Keratinocyte (primary cell): ENCODE results near the gene ADAMTSL5. TPM values are rescaled to one million over a fixed set of nuclear protein-coding genes. Genes with fewer than 3 reads are reported as not detected.

Experiments
- DNase-seq: peaks from one replicate; pipeline ENCODE4 v3.0.0-alpha.2; 2011; ENCODE audit warnings: low read depth, missing footprints, low spot score
- FAIRE-seq: peaks from 2 replicates; lab custom pipeline; 2011; peaks lifted over from hg19 to GRCh38; lab: Jason Lieb, UNC
- H2AFZ ChIP-seq: 2 replicates; pipeline ENCODE4 v1.6.0; 2012; ENCODE audit warnings: low read length, control low read depth, inconsistent platforms; ENCODE audit not compliant: control insufficient read depth
- H3K27ac ChIP-seq: 2 replicates; pipeline ENCODE4 v1.5.1; 2011; ENCODE audit warnings: low read length; ENCODE audit not compliant: control insufficient read depth, insufficient read depth
- H3K27me3 ChIP-seq: 3 replicates; pipeline ENCODE4 v1.6.0; 2011; ENCODE audit warnings: low read length; ENCODE audit not compliant: control insufficient read depth, insufficient read depth; ENCODE audit errors: extremely low read depth
- H3K36me3 ChIP-seq, 2 experiments: 2 replicates in 1 of 2; 3 replicates in 1 of 2; pipeline ENCODE4 v1.5.1; 2011; ENCODE audit warnings: low read length in 2 of 2, mild to moderate bottlenecking in 1 of 2; ENCODE audit not compliant: control insufficient read depth in 2 of 2, insufficient read depth in 2 of 2; ENCODE audit errors: extremely low read depth in 1 of 2
- H3K4me1 ChIP-seq: 3 replicates; pipeline ENCODE4 v1.5.1; 2011; ENCODE audit warnings: low read length; ENCODE audit not compliant: control insufficient read depth, insufficient read depth; ENCODE audit errors: extremely low read depth
- H3K4me2 ChIP-seq: 3 replicates; pipeline ENCODE4 v1.6.0; 2011; ENCODE audit warnings: low read depth, low read length; ENCODE audit not compliant: control insufficient read depth, insufficient read depth; ENCODE audit errors: extremely low read depth
- H3K4me3 ChIP-seq, 3 experiments: fragments of 200-600 bp in 1 of 3; sonication (generic) in 1 of 3; 2 replicates in 2 of 3; 3 replicates in 1 of 3; pipeline ENCODE4 v1.5.1; 2011 to 2016; ENCODE audit warnings: low read length in 3 of 3, mild to moderate bottlenecking in 3 of 3, control low read depth in 2 of 3, inconsistent platforms in 1 of 3, low read depth in 1 of 3, mixed read lengths in 1 of 3, mixed run types in 1 of 3, moderate library complexity in 1 of 3; ENCODE audit not compliant: control insufficient read depth in 2 of 3, insufficient read depth in 2 of 3; ENCODE audit errors: extremely low read depth in 1 of 3
- H3K79me2 ChIP-seq: 2 replicates; pipeline ENCODE4 v1.6.0; 2012; ENCODE audit warnings: low read length; ENCODE audit not compliant: control insufficient read depth, insufficient read depth
- H3K9ac ChIP-seq: 3 replicates; pipeline ENCODE4 v1.6.0; 2011; ENCODE audit warnings: low read length; ENCODE audit not compliant: control insufficient read depth, insufficient read depth; ENCODE audit errors: extremely low read depth
- H3K9me1 ChIP-seq: 3 replicates; pipeline ENCODE4 v1.6.0; 2011; ENCODE audit warnings: low read length; ENCODE audit not compliant: control insufficient read depth, insufficient read depth; ENCODE audit errors: extremely low read depth
- H3K9me3 ChIP-seq: 2 replicates; pipeline ENCODE4 v1.5.1; 2012; ENCODE audit warnings: low read depth, low read length; ENCODE audit not compliant: control insufficient read depth
- H4K20me1 ChIP-seq: 3 replicates; pipeline ENCODE4 v1.6.0; 2011; ENCODE audit warnings: low read length; ENCODE audit not compliant: control insufficient read depth, insufficient read depth; ENCODE audit errors: extremely low read depth
- EZH2 ChIP-seq: IDR thresholded peaks from one replicate; pipeline ENCODE4 v1.6.1; 2012; ENCODE audit warnings: inconsistent platforms, mild to moderate bottlenecking, low read length, moderate library complexity
- dilution Hi-C: fragments of 300-500 bp; cut with MboI; formaldehyde crosslinking; loops from one replicate; pipeline ENCODE4 v1.7.0; 2020; ENCODE audit warnings: low sequenced_read_pairs; ENCODE audit not compliant: extremely low pct_ligation_motif_present
- polyA plus RNA-seq, 5 experiments: library from polyadenylated mRNA; depleted of rRNA in 3 of 5; stranded (reverse) in 3 of 5; stranded (forward) in 1 of 5; unstranded in 1 of 5; fragments of >200 nt; gene quantifications; 1 replicate in 1 of 5; 2 replicates in 3 of 5; 3 replicates in 1 of 5; pipeline versions ENCODE4 v1.2.1 to v1.2.3, GENCODE V29; 2011 to 2012; ENCODE audit warnings: missing spikeins in 2 of 5, low read depth in 1 of 5, low replicate concordance in 1 of 5
- TF ChIP-seq, protein P1 (sequence below), 3 experiments: IDR thresholded peaks in 1 of 3; conservative IDR thresholded peaks in 1 of 3; optimal IDR thresholded peaks in 1 of 3; 2 replicates in 2 of 3; 3 replicates in 1 of 3; pipeline versions ENCODE3 to v1.5.1; 2011; ENCODE audit warnings: low read length in 3 of 3, mild to moderate bottlenecking in 3 of 3, moderate library complexity in 2 of 3, control low read depth in 1 of 3, inconsistent platforms in 1 of 3; ENCODE audit not compliant: insufficient read depth in 2 of 3; ENCODE audit errors: extremely low read depth in 1 of 3

Gene ADAMTSL5
- polyA plus RNA-seq, 1 donor (not counting 4 experiments of a cell fraction or from before 2014, with no cell fraction given): 4.2 TPM

GRCh38 chr19:1474011-1474764 lies 38.6 kb downstream of the ADAMTSL5 start:
- Histone ChIP-seq H3K79me2 (peaks cover 26% of the 10 kb centered on the region), H3K9ac (no peak overlapping the region), H2AFZ (no peak overlapping the region), H3K27me3 (peaks cover 19% of the 10 kb centered on the region), H3K27ac (no peak overlapping the region), H3K36me3 (peaks cover 5 to 15% of the 10 kb centered on the region in 2 experiments), H3K9me3 (no peaks in the 10 kb centered on the region), H3K4me2 (no peak overlapping the region), H3K4me1 (peaks cover 19% of the 10 kb centered on the region), H3K4me3 (no peak overlapping the region), H3K9me1 (peaks cover 8% of the 10 kb centered on the region), H4K20me1 (peaks cover 9% of the 10 kb centered on the region)
- TF ChIP-seq EZH2: no peak
- no peak for DNase-seq
- no peak for FAIRE-seq
- dilution Hi-C loops: no loop called here

- Histone ChIP-seq H3K27ac (no peak overlapping the region), H3K4me2 (no peak overlapping the region), H3K4me1 (peaks cover 18% of the 10 kb centered on the region), H3K36me3 (peaks cover 5 to 15% of the 10 kb centered on the region in 2 experiments), H3K27me3 (peaks cover 25% of the 10 kb centered on the region), H2AFZ (no peak overlapping the region), H3K9me1 (peaks cover 8% of the 10 kb centered on the region), H3K9ac (no peak overlapping the region), H3K4me3 (no peak overlapping the region), H4K20me1 (peaks cover 9% of the 10 kb centered on the region), H3K79me2 (peaks cover 20% of the 10 kb centered on the region), H3K9me3 (no peaks in the 10 kb centered on the region)
- no peak for TF ChIP-seq EZH2
- TF ChIP-seq, protein P1, sequence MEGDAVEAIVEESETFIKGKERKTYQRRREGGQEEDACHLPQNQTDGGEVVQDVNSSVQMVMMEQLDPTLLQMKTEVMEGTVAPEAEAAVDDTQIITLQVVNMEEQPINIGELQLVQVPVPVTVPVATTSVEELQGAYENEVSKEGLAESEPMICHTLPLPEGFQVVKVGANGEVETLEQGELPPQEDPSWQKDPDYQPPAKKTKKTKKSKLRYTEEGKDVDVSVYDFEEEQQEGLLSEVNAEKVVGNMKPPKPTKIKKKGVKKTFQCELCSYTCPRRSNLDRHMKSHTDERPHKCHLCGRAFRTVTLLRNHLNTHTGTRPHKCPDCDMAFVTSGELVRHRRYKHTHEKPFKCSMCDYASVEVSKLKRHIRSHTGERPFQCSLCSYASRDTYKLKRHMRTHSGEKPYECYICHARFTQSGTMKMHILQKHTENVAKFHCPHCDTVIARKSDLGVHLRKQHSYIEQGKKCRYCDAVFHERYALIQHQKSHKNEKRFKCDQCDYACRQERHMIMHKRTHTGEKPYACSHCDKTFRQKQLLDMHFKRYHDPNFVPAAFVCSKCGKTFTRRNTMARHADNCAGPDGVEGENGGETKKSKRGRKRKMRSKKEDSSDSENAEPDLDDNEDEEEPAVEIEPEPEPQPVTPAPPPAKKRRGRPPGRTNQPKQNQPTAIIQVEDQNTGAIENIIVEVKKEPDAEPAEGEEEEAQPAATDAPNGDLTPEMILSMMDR (optimal IDR thresholded peaks at IDR 0.05 in 1 of 3, IDR thresholded peaks at IDR 0.05 in 1 of 3, conservative IDR thresholded peaks at IDR 0.05 in 1 of 3; ENCODE audit: extremely low read depth in 1 of 3, insufficient read depth in 2 of 3, low read length in 3 of 3): no peak
- no peak for DNase-seq
- dilution Hi-C loops: no loop called here
- no peak for FAIRE-seq
These were observed 39.6 kb downstream of the ADAMTSL5 start for GRCh38 chr19:1473085-1473851.
